Right cardiac atrium (tissue), 5 donors: ENCODE measurements around the gene RPTOR. TPM values are rescaled to one million over a fixed set of nuclear protein-coding genes. Genes with fewer than 3 reads are reported as not detected.

ENCODE experiments used
- ATAC-seq, 2 donors: fragments of 200-7000 bp; cut with Tn5 transposase; one replicate each; pipeline versions ENCODE4 v1.8.0 to v1.9.1; 2020; ENCODE audit warnings: moderate library complexity in 2 of 2, mild to moderate bottlenecking in 1 of 2
- DNase-seq, 3 donors: peaks; one replicate each; pipeline ENCODE4 v3.0.0-alpha.2; 2020
- H3K27ac ChIP-seq: one replicate; pipeline ENCODE4 v1.5.1; 2013; ENCODE audit warnings: mild to moderate bottlenecking, low read length, control low read depth, moderate library complexity
- H3K27me3 ChIP-seq: one replicate; pipeline ENCODE4 v1.6.1; 2013; ENCODE audit not compliant: control insufficient read depth, insufficient read depth
- H3K4me1 ChIP-seq: one replicate; pipeline ENCODE4 v1.6.1; 2013; ENCODE audit warnings: low read length; ENCODE audit not compliant: control insufficient read depth, insufficient read depth
- H3K4me3 ChIP-seq: one replicate; pipeline ENCODE4 v1.5.1; 2013; ENCODE audit warnings: low read length, control low read depth
- H3K9me3 ChIP-seq: one replicate; pipeline ENCODE4 v1.6.1; 2013; ENCODE audit warnings: low read length; ENCODE audit not compliant: control insufficient read depth
- WGBS: extraction: QIAGEN DNeasy Blood & Tissue Kit; methylation state at CpG from one replicate; pipeline ENCODE4 v1.1.7; 2013; 5-methylcytosine and 5-hydroxymethylcytosine counted together
- intact Hi-C, 4 donors: fragments of 100-400 bp; cut with DNase I; formaldehyde crosslinking; loops; one replicate each; pipeline versions ENCODE4 v1.11.0 to v1.14.0; 2022 to 2023
- polyA plus RNA-seq: library from polyadenylated mRNA; stranded (reverse); fragments of 200-250 nt; gene quantifications from one replicate; pipeline ENCODE4 v1.2.3, GENCODE V29; 2013
- total RNA-seq, 4 donors: library from RNA; stranded (reverse); fragmentation: NEBNext Ultra II Directional; extraction: Animal tissue kit (Norgen Biotek cat#: 25700); gene quantifications; one replicate each; pipeline ENCODE4 v1.2.1, GENCODE V29; 2021
- donor health status: healthy with polysubstance abuse.
- donor health status: DM: no; HTN: yes; CAD: no.
- donor health status: DM: no; HTN: no; CAD: no.
- donor health status: DM: no; HTN: yes; CAD: no; lungs with severe emphysema.
- donor health status: DM: yes; HTN: yes; CAD: no.

RPTOR gene
- total and polyA plus RNA-seq, 5 donors: 15.2 to 27.0 (median 25.3) TPM

GRCh38 chr17:80991645-80992076 is 447.0 kb downstream of the RPTOR start, which contains the start of gene CHMP6:
CHMP6 (plus strand) TSS chr17:80991841; CDS start chr17:80991919, 78 bp downstream.
- DNase-seq: peak; percentile 84 to 92 (median 92)
- ATAC-seq: peak; percentile 39 to 54
- Histone ChIP-seq H3K27me3 (no peaks in the 10 kb centered on the region), H3K4me1 (peaks cover 5% of the 10 kb centered on the region), H3K4me3 (peak within 1 kb of the TSS; percentile 97), H3K27ac (no peak within 1 kb of the TSS), H3K9me3 (no peaks in the 10 kb centered on the region)
- under 1% methylated on average over 66 of the region's 66 CpGs for WGBS
- intact Hi-C loops: no loop called here

DNA sequence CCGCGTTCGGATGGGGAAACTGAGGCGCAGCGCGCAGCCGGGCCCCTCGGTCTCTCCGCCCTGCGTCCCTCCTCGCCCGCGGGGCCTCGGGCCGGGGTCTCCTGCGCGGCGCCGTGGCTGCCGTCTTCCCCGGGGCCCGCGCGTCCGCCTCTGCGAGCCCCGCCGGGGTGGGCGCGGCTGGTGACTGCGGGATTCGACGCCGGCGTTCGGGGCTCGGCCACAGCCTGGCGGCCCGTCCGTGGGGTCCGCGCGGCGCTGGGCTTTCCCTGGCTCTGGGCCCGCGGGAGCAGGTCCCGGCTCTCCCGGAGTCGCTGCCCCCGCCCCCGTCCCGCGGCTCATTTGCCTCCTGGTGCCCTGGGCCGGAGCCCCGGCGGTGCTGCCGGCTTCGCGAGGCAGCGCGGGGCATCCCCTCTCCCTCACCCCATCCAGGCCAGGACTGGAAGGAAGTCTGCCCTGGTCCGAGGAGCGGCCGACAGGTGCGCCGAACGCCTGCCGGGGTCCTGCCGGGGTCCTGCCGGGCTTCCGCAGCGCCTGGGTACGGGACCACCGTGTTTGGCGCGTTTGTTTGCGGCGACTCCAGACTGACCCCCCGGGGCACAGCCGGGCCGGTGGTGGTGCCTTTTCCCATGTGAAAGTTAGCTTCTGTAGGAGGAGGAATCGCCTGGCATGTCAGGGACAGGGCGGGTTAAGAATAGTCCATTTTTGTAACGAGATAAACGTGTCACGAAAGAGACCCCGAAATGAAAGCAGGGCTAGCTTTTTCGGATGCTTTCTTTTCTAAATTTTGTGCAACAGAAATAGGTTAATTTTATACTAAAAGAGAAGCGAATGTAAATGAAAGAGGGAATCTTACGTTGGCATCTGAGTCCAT is 447.7 kb downstream of the RPTOR start:
- peak in 2 of 3 donors; percentile 48 to 68 for DNase-seq
- Histone ChIP-seq H3K27ac (no peak overlapping the region), H3K27me3 (no peaks in the 10 kb centered on the region), H3K4me1 (peaks cover 5% of the 10 kb centered on the region), H3K4me3 (peak overlapping the region; percentile 97), H3K9me3 (no peaks in the 10 kb centered on the region)
- 3% methylated on average over 90 of the region's 90 CpGs for WGBS
- ATAC-seq: no peak
- intact Hi-C loops: no loop called here

GRCh38 chr17:80992948-80993624 is 448.4 kb downstream of the RPTOR start:
- ATAC-seq (no peak), DNase-seq (no peak)
- peaks cover 5% of the 10 kb centered on the region for H3K4me1 ChIP-seq
- H3K4me3 ChIP-seq: peak overlapping the region; percentile 97
- H3K27me3 ChIP-seq: no peaks in the 10 kb centered on the region
- H3K27ac ChIP-seq: no peak overlapping the region
- 63% methylated on average over 18 of the region's 18 CpGs for WGBS
- no peaks in the 10 kb centered on the region for H3K9me3 ChIP-seq
- intact Hi-C loops: no loop called here

DNA sequence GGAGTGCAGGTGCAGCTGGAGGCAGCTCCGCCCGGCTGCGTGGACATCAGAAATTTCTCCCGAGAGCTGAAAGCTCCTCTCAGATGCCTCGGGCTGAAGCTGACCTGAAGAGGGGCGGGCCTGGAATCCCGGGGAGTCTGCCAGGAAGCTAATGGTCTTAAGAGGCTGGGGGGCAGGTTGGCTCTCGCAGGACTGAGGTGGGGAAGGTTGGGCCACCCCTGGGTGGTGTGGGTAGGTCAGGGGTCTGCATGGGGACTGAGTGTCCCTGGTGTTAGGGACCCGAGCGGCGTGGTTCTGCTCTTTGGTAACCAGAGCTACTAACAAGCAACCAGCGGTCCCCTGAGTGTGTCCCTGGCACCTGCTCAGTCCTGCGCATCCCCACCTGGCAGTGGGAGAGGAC is 450.5 kb downstream of the RPTOR start:
- DNase-seq (peak in 1 of 3 donors; percentile 57), ATAC-seq (no peak)
- intact Hi-C loops: no loop called here
- no peaks in the 10 kb centered on the region for H3K27me3 ChIP-seq
- H3K27ac ChIP-seq: no peak overlapping the region
- WGBS: 93% methylated on average over 13 of the region's 13 CpGs
- no peaks in the 10 kb centered on the region for H3K9me3 ChIP-seq
- H3K4me3 ChIP-seq: no peak overlapping the region
- H3K4me1 ChIP-seq: peaks cover 5% of the 10 kb centered on the region

- H3K9me3 ChIP-seq: no peaks in the 10 kb centered on the region
- H3K4me3 ChIP-seq: no peak overlapping the region
- H3K27ac ChIP-seq: no peak overlapping the region
- intact Hi-C loops: no loop called here
- no peaks in the 10 kb centered on the region for H3K27me3 ChIP-seq
- WGBS: 93% methylated on average over 25 of the region's 25 CpGs
- DNase-seq (peak in 1 of 3 donors; percentile 49), ATAC-seq (no peak)
- peaks cover 5% of the 10 kb centered on the region for H3K4me1 ChIP-seq
Observed at GRCh38 chr17:80996422-80997305, 452.0 kb downstream of the RPTOR start.

DNA sequence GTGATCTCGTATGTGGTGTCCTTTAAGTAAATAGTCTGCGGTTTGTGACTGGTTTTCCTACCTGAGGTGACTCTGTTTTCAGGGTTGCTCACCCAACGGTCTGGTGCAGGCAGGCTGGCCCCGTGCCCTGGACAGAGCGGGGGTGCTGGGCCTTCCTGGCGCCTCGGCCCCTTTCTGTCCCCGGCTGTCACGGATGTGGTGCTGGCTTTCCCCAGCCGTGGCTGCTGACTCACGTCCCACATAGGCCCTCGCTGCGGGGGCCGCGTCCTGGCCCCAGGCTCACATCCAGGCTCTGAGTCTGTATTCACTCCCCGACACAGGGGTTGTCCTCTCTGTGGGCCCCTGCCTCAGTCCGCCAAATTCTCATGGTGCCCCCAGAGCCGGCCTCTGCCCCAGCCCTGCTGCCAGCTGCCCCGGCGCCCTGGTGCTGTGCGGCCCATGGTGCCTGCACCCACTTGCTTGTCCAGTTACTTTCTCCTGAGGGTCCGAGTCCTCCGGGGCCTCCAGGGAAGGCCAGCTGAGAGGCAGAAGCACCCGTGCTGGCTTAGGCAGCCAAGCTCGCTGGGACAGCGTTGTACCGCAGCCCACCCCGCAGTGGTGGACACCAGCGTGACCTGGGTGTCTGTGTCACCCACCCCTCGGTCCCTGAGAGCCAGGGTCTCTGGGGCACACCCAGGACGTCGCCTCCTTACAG is 452.9 kb downstream of the RPTOR start:
- no peak for ATAC-seq
- WGBS: 88% methylated on average over 32 of the region's 32 CpGs
- H3K27ac ChIP-seq: no peak overlapping the region
- H3K4me3 ChIP-seq: no peak overlapping the region
- no peaks in the 10 kb centered on the region for H3K9me3 ChIP-seq
- no peaks in the 10 kb centered on the region for H3K27me3 ChIP-seq
- peaks cover 5% of the 10 kb centered on the region for H3K4me1 ChIP-seq
- DNase-seq: peak in 1 of 3 donors; percentile 39
- intact Hi-C loops: no loop called here

- Histone ChIP-seq H3K27ac (no peak overlapping the region), H3K9me3 (no peaks in the 10 kb centered on the region), H3K4me1 (peaks cover under 1% of the 10 kb centered on the region), H3K4me3 (no peak overlapping the region), H3K27me3 (no peaks in the 10 kb centered on the region)
- intact Hi-C loops: no loop called here
- ATAC-seq (no peak), DNase-seq (no peak)
- 93% methylated on average over 19 of the region's 19 CpGs for WGBS
Observed at GRCh38 chr17:80998118-80998747, 453.6 kb downstream of the RPTOR start.

- DNase-seq: no peak
Observed at GRCh38 chr17:80998748-80999535, 454.3 kb downstream of the RPTOR start.

GRCh38 chr17:80999536-81000333 is 455.1 kb downstream of the RPTOR start:
- intact Hi-C loops: no loop called here
- Histone ChIP-seq H3K27me3 (no peaks in the 10 kb centered on the region), H3K4me3 (no peak overlapping the region), H3K27ac (no peak overlapping the region), H3K4me1 (no peaks in the 10 kb centered on the region), H3K9me3 (no peaks in the 10 kb centered on the region)
- peak in 1 of 3 donors; percentile 41 for DNase-seq
- 94% methylated on average over 40 of the region's 40 CpGs for whole genome bisulfite sequencing
- no peak for ATAC-seq

More at GRCh38 chr17:80998748-80999535, 454.3 kb downstream of the RPTOR start:
- Histone ChIP-seq H3K27me3 (no peaks in the 10 kb centered on the region), H3K4me3 (no peak overlapping the region), H3K27ac (no peak overlapping the region), H3K9me3 (no peaks in the 10 kb centered on the region), H3K4me1 (no peaks in the 10 kb centered on the region)
- WGBS: 87% methylated on average over 39 of the region's 39 CpGs
- ATAC-seq: no peak
- intact Hi-C loops: no loop called here
